HepG2 (cell line): Measurements from ENCODE around the gene DISP2. TPM values are rescaled to one million over a fixed set of nuclear protein-coding genes. Genes with fewer than 3 reads are reported as not detected.

Experiments
- ATAC-seq: fragments of 200-7000 bp; cut with Tn5 transposase; 3 replicates; pipeline ENCODE4 v1.9.1; 2020; ENCODE audit warnings: mild to moderate bottlenecking, moderate library complexity
- BruUV-seq: library from RNA; stranded (reverse); fragments of 400-500 nt; replicated peaks from 2 replicates; lab custom pipeline; 2021; lab: Mats Ljungman, UMichigan
- CTCF ChIA-PET: fragments of 300-600 bp; formaldehyde crosslinking; extraction: SDS; loops from one replicate; lab custom pipeline; 2021; ENCODE audit warnings: low total read pairs, inconsistent platforms, low intra/inter-chr PET ratio; lab: Yijun Ruan, JAX
- POLR2A ChIA-PET: fragments of 350-600 bp; sonication (Branson Sonifier 250); formaldehyde crosslinking; loops from one replicate; lab custom pipeline; 2020; ENCODE audit warnings: antibody characterized with exemption, inconsistent platforms; lab: Yijun Ruan, JAX
- DNase-seq: peaks from one replicate; pipeline ENCODE4 v3.0.0-alpha.2; 2015; ENCODE audit warnings: low spot score
- FAIRE-seq: peaks from 3 replicates; lab custom pipeline; 2011; peaks lifted over from hg19 to GRCh38; lab: Jason Lieb, UNC
- H2AFZ ChIP-seq: one replicate; pipeline ENCODE4 v1.6.1; 2011; ENCODE audit warnings: low read length, inconsistent platforms
- H3K27ac ChIP-seq: fragments of 300-600 bp; 3 replicates; pipeline ENCODE4 v1.8.0; 2011; ENCODE audit warnings: mixed run types, mild to moderate bottlenecking, mixed read lengths, low read length, inconsistent platforms; ENCODE audit not compliant: insufficient read depth; ENCODE audit errors: extremely low read length
- H3K27me3 ChIP-seq, 2 experiments: fragments of 200-600 bp in 1 of 2; 2 replicates in 1 of 2; 3 replicates in 1 of 2; pipeline versions ENCODE4 v1.6.0 to v1.8.0; 2011; ENCODE audit warnings: low read length in 2 of 2, mild to moderate bottlenecking in 2 of 2, moderate library complexity in 2 of 2, inconsistent platforms in 1 of 2; ENCODE audit not compliant: insufficient read depth in 2 of 2, control insufficient read depth in 1 of 2
- H3K36me3 ChIP-seq, 2 experiments: fragments of 200-600 bp in 1 of 2; replicated peaks in 1 of 2; 2 replicates in 1 of 2; 3 replicates in 1 of 2; pipeline versions ENCODE4 v1.5.1 to v1.8.0; 2011; ENCODE audit warnings: low read length in 2 of 2, inconsistent platforms in 1 of 2; ENCODE audit not compliant: insufficient read depth in 2 of 2, control insufficient read depth in 1 of 2
- H3K4me1 ChIP-seq: 2 replicates; pipeline ENCODE4 v1.5.1; 2012; ENCODE audit warnings: low read length, inconsistent platforms; ENCODE audit not compliant: insufficient read depth
- H3K4me2 ChIP-seq: 2 replicates; pipeline ENCODE4 v1.6.0; 2011; ENCODE audit warnings: low read depth, low read length, inconsistent platforms
- H3K4me3 ChIP-seq, 3 experiments: fragments of 200-600 bp in 1 of 3; sonication (generic), shearing (Covaris generic) in 1 of 3; replicated peaks in 1 of 3; 2 replicates each; pipeline ENCODE4 v1.5.1; 2011 to 2016; ENCODE audit warnings: low read length in 3 of 3, inconsistent platforms in 2 of 3, low read depth in 2 of 3, mild to moderate bottlenecking in 2 of 3, control low read depth in 1 of 3, mixed read lengths in 1 of 3; ENCODE audit not compliant: insufficient read depth in 1 of 3
- H3K79me2 ChIP-seq: one replicate; pipeline ENCODE4 v1.6.1; 2011; ENCODE audit warnings: low read length, inconsistent platforms; ENCODE audit not compliant: insufficient read depth
- H3K9ac ChIP-seq: 2 replicates; pipeline ENCODE4 v1.6.0; 2011; ENCODE audit warnings: mild to moderate bottlenecking, low read depth, low read length, inconsistent platforms; ENCODE audit not compliant: insufficient read depth
- H3K9me3 ChIP-seq: 2 replicates; pipeline ENCODE4 v1.5.1; 2012; ENCODE audit warnings: mild to moderate bottlenecking, low read length
- H4K20me1 ChIP-seq: 2 replicates; pipeline ENCODE4 v1.6.0; 2011; ENCODE audit warnings: inconsistent platforms, mild to moderate bottlenecking, low read length, moderate library complexity; ENCODE audit not compliant: insufficient read depth
- EHMT2 ChIP-seq: fragments of 200-600 bp; sonication (generic); IDR thresholded peaks from 2 replicates; pipeline ENCODE4 v1.7.0; 2017; ENCODE audit warnings: antibody characterized with exemption, low read depth, low read length, borderline replicate concordance
- HINFP ChIP-seq: sonication (generic); formaldehyde crosslinking; IDR thresholded peaks from 2 replicates; pipeline ENCODE4 v1.4.0; 2020; ENCODE audit warnings: low read depth, mild to moderate bottlenecking, missing genetic modification reagents
- HOXA3 ChIP-seq: sonication (generic); formaldehyde crosslinking; IDR thresholded peaks from 2 replicates; pipeline ENCODE4 v1.5.0; 2020; ENCODE audit warnings: missing genetic modification reagents
- HOXA5 ChIP-seq: sonication (generic); formaldehyde crosslinking; IDR thresholded peaks from 2 replicates; pipeline ENCODE4 v1.4.0; 2020; ENCODE audit warnings: missing genetic modification reagents
- IRX3 ChIP-seq: sonication (generic); formaldehyde crosslinking; IDR thresholded peaks from 2 replicates; pipeline ENCODE4 v1.8.1; 2023; ENCODE audit warnings: mild to moderate bottlenecking, low read depth, missing genetic modification reagents, borderline replicate concordance
- ISX ChIP-seq: sonication (generic); formaldehyde crosslinking; conservative IDR thresholded peaks from 2 replicates; pipeline ENCODE4 v1.5.0; 2020; ENCODE audit warnings: missing genetic modification reagents
- JDP2 ChIP-seq: sonication (generic); formaldehyde crosslinking; IDR thresholded peaks from 2 replicates; pipeline ENCODE4 v1.8.1; 2022; ENCODE audit warnings: missing genetic modification reagents, borderline replicate concordance
- KDM4B ChIP-seq: sonication (generic); formaldehyde crosslinking; IDR thresholded peaks from 2 replicates; pipeline ENCODE4 v1.4.0; 2020; ENCODE audit warnings: missing genetic modification reagents
- KMT2B ChIP-seq: IDR thresholded peaks from 2 replicates; pipeline ENCODE4 v1.6.1; 2016; ENCODE audit warnings: missing genetic modification reagents, missing compliant biosample characterization
- RFXAP ChIP-seq: sonication (generic); formaldehyde crosslinking; IDR thresholded peaks from 2 replicates; pipeline ENCODE4 v1.4.0; 2020; ENCODE audit warnings: missing genetic modification reagents, borderline replicate concordance
- SPEN ChIP-seq: sonication (generic); formaldehyde crosslinking; IDR thresholded peaks from 2 replicates; pipeline ENCODE4 v1.5.1; 2020; ENCODE audit warnings: low read depth, mild to moderate bottlenecking, missing genetic modification reagents
- TEAD2 ChIP-seq: sonication (generic); formaldehyde crosslinking; IDR thresholded peaks from 2 replicates; pipeline ENCODE4 v1.9.0; 2021; ENCODE audit warnings: missing genetic modification reagents
- XRCC5 ChIP-seq: fragments of 200-400 bp; formaldehyde crosslinking; optimal IDR thresholded peaks from 2 replicates; pipeline ENCODE3; 2017; ENCODE audit warnings: mild to moderate bottlenecking, low read length
- ZNF232 ChIP-seq: sonication (generic); formaldehyde crosslinking; IDR thresholded peaks from 2 replicates; pipeline ENCODE4 v1.4.0; 2020; ENCODE audit warnings: missing genetic modification reagents, borderline replicate concordance
- ZNF777 ChIP-seq: sonication (generic); formaldehyde crosslinking; IDR thresholded peaks from 2 replicates; pipeline ENCODE4 v1.4.0; 2020; ENCODE audit warnings: missing genetic modification reagents
- ZNF878 ChIP-seq: sonication (generic); formaldehyde crosslinking; IDR thresholded peaks from 2 replicates; pipeline ENCODE4 v1.8.1; 2023; ENCODE audit warnings: mild to moderate bottlenecking, missing genetic modification reagents, moderate library complexity
- ZSCAN25 ChIP-seq: sonication (generic); formaldehyde crosslinking; IDR thresholded peaks from 2 replicates; pipeline ENCODE4 v1.8.0; 2022; ENCODE audit warnings: mild to moderate bottlenecking, missing genetic modification reagents
- whole genome bisulfite sequencing: methylation state at CpG from one replicate; pipeline ENCODE4 v1.1.6; 2017; ENCODE audit warnings: low lambda C conversion rate; 5-methylcytosine and 5-hydroxymethylcytosine counted together
- in situ Hi-C: cut with HindIII; loops from 2 replicates; pipeline ENCODE4 v1.10.0; 2017; ENCODE audit warnings: low pct_unique_long_range_greater_than_20kb; ENCODE audit not compliant: extremely low pct_ligation_motif_present
- intact Hi-C: fragments of 100-400 bp; cut with micrococcal nuclease; formaldehyde crosslinking; loops from one replicate; pipeline ENCODE4 v1.10.0; 2022; ENCODE audit not compliant: unreplicated experiment
- polyA plus RNA-seq, 8 experiments: library from polyadenylated mRNA; depleted of rRNA in 3 of 8; stranded (reverse) in 7 of 8; unstranded in 1 of 8; fragments of >200 nt; fragmentation: Illumina TruSeq in 4 of 8; extraction: Trizol in 4 of 8; gene quantifications; 2 replicates each; pipeline versions ENCODE4 v1.2.1 to v1.2.3, GENCODE V29; 2011 to 2016; ENCODE audit warnings: low read depth in 4 of 8, missing spikeins in 1 of 8, mixed read lengths in 1 of 8; ENCODE audit not compliant: insufficient read depth in 1 of 8
- total RNA-seq, 5 experiments: library from RNA; depleted of rRNA; stranded (reverse); fragments of >200 nt; fragmentation: Illumina TruSeq; extraction: Trizol; gene quantifications; 2 replicates each; pipeline ENCODE4 v1.2.3, GENCODE V29; 2016; ENCODE audit warnings: low read depth in 1 of 5
- TF ChIP-seq, protein P1 (sequence below): sonication (generic); formaldehyde crosslinking; IDR thresholded peaks from 2 replicates; pipeline ENCODE4; 2020; ENCODE audit warnings: missing genetic modification reagents, mild to moderate bottlenecking, borderline replicate concordance
- TF ChIP-seq, protein P2 (sequence below): sonication (generic); formaldehyde crosslinking; IDR thresholded peaks from 2 replicates; pipeline ENCODE4 v1.4.0; 2020; ENCODE audit warnings: missing genetic modification reagents, mild to moderate bottlenecking, borderline replicate concordance

Gene DISP2
- total and polyA plus RNA-seq, 2 of the 13 experiments (the other 11 are each of a cell fraction or from before 2014, with no cell fraction given): 0.09 to 0.32 TPM

DNA sequence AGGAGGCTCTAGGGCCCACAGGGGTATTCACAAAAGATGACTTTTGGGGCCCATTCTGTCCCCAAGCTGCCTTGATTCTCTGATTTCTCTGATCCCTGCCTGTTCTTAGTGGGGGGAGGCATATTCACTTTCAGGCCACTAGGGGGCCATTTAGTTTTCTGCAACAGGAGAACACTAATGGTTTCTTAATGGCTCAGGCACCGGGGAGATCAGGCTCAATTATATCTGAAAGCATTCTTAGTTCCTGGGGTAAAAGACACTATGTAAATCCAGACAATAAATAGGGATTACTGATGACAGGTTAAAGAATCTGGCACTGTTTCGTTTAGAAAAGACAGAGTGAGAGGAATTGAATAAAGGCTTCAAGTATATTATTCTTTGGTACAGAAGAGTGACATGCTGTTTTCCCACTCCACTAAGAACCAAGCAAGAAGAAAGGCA lies 37.1 kb upstream of the DISP2 start:
- DNase-seq (peak; percentile 66), ATAC-seq (peak; percentile 25; the same call in 2 of the 3 replicates), FAIRE-seq (peak; percentile 72)
- CTCF ChIA-PET: interaction anchor here (1.1 to 4.6 kb wide), 4 partner anchors 17 to 101 kb away, joined by 5 to 19 read pairs (median 10); partner anchors contain the start of gene CCDC9B
- no peaks in the 10 kb centered on the region for H3K36me3 ChIP-seq
- no peaks in the 10 kb centered on the region for H3K9me3 ChIP-seq
- H3K4me2 ChIP-seq: no peak overlapping the region
- no TSS peak for BruUV-seq
- H3K27me3 ChIP-seq: peaks cover 0 to 11% of the 10 kb centered on the region in 2 experiments; a peak in 2 of 5 replicates
- in situ Hi-C loops (no loop called here), intact Hi-C loops (loop anchor here (1.0 to 5.0 kb wide), 2 partner anchors 17 to 101 kb away; no protein-coding TSS in a partner anchor)
- H3K4me3 ChIP-seq: no peak overlapping the region
- POLR2A ChIA-PET: no interaction called here
- H3K4me1 ChIP-seq: peaks cover 42% of the 10 kb centered on the region
- no peak overlapping the region for H2AFZ ChIP-seq
- H3K9ac ChIP-seq: no peak overlapping the region
- no peaks in the 10 kb centered on the region for H4K20me1 ChIP-seq
- 0% methylated on average over 2 of the region's 2 CpGs for WGBS
- no peak overlapping the region for H3K27ac ChIP-seq
- H3K79me2 ChIP-seq: no peaks in the 10 kb centered on the region
- TF ChIP-seq HOXA5 (CRISPR knock-in tag): no peak
- TF ChIP-seq XRCC5: peak; percentile 43
- no peak for TF ChIP-seq KDM4B (CRISPR knock-in tag)
- TF ChIP-seq TEAD2 (CRISPR knock-in tag): no peak
- TF ChIP-seq, protein P1, sequence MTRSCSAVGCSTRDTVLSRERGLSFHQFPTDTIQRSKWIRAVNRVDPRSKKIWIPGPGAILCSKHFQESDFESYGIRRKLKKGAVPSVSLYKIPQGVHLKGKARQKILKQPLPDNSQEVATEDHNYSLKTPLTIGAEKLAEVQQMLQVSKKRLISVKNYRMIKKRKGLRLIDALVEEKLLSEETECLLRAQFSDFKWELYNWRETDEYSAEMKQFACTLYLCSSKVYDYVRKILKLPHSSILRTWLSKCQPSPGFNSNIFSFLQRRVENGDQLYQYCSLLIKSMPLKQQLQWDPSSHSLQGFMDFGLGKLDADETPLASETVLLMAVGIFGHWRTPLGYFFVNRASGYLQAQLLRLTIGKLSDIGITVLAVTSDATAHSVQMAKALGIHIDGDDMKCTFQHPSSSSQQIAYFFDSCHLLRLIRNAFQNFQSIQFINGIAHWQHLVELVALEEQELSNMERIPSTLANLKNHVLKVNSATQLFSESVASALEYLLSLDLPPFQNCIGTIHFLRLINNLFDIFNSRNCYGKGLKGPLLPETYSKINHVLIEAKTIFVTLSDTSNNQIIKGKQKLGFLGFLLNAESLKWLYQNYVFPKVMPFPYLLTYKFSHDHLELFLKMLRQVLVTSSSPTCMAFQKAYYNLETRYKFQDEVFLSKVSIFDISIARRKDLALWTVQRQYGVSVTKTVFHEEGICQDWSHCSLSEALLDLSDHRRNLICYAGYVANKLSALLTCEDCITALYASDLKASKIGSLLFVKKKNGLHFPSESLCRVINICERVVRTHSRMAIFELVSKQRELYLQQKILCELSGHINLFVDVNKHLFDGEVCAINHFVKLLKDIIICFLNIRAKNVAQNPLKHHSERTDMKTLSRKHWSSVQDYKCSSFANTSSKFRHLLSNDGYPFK (CRISPR knock-in tag): no peak
- no peak for TF ChIP-seq ZNF232
- no peak for TF ChIP-seq ZSCAN25 (CRISPR knock-in tag)
- no peak for TF ChIP-seq ISX (CRISPR knock-in tag)
- no peak for TF ChIP-seq IRX3 (CRISPR knock-in tag)
- no peak for TF ChIP-seq ZNF777
- TF ChIP-seq HINFP (CRISPR knock-in tag): no peak
- TF ChIP-seq HOXA3 (CRISPR knock-in tag): no peak
- TF ChIP-seq JDP2: no peak
- no peak for TF ChIP-seq RFXAP (CRISPR knock-in tag)
- no peak for TF ChIP-seq EHMT2
- no peak for TF ChIP-seq KMT2B (CRISPR knock-in tag)
- TF ChIP-seq, protein P2, sequence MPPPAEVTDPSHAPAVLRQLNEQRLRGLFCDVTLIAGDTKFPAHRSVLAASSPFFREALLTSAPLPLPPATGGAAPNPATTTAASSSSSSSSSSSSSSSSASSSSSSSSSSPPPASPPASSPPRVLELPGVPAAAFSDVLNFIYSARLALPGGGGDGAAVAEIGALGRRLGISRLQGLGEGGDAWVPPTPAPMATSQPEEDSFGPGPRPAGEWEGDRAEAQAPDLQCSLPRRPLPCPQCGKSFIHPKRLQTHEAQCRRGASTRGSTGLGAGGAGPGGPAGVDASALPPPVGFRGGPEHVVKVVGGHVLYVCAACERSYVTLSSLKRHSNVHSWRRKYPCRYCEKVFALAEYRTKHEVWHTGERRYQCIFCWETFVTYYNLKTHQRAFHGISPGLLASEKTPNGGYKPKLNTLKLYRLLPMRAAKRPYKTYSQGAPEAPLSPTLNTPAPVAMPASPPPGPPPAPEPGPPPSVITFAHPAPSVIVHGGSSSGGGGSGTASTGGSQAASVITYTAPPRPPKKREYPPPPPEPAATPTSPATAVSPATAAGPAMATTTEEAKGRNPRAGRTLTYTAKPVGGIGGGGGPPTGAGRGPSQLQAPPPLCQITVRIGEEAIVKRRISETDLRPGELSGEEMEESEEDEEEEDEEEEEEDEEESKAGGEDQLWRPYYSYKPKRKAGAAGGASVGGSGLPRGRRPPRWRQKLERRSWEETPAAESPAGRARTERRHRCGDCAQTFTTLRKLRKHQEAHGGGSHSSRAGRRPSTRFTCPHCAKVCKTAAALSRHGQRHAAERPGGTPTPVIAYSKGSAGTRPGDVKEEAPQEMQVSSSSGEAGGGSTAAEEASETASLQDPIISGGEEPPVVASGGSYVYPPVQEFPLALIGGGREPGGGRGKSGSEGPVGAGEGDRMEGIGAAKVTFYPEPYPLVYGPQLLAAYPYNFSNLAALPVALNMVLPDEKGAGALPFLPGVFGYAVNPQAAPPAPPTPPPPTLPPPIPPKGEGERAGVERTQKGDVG (CRISPR knock-in tag): no peak
- TF ChIP-seq ZNF878 (CRISPR knock-in tag): no peak
- no peak for TF ChIP-seq SPEN
